ENCODE results near the gene STING1.

- TF ChIP-seq CTCF (IDR thresholded peaks at IDR 0.05; ENCODE audit: insufficient read depth, low read length) (no peak), REST (IDR thresholded peaks at IDR 0.05; ENCODE audit: insufficient replicate concordance, low read depth) (no peak), SPI1 (IDR thresholded peaks at IDR 0.05; ENCODE audit: borderline replicate concordance, low read depth) (no peak), POLR2AphosphoS5 (IDR thresholded peaks at IDR 0.05; ENCODE audit: low read depth) (no peak), GABPA (IDR thresholded peaks at IDR 0.05; ENCODE audit: low read depth) (no peak)
Measured at GRCh38 chr5:139457653-139458306, 24.8 kb downstream of the STING1 start.
